GM03348 (cell line): ENCODE data around the gene HIGD1B.

Source experiments
- DNase-seq: peaks from one replicate; pipeline ENCODE4 v3.0.0; 2012; ENCODE audit warnings: low spot score

The HIGD1B gene

GRCh38 chr17:44837196-44837595 is 10.5 kb upstream of the HIGD1B start:
- DNase-seq, result no peak

- no peak for DNase-seq
Measured at GRCh38 chr17:44840274-44840673, 7.4 kb upstream of the HIGD1B start.

DNA sequence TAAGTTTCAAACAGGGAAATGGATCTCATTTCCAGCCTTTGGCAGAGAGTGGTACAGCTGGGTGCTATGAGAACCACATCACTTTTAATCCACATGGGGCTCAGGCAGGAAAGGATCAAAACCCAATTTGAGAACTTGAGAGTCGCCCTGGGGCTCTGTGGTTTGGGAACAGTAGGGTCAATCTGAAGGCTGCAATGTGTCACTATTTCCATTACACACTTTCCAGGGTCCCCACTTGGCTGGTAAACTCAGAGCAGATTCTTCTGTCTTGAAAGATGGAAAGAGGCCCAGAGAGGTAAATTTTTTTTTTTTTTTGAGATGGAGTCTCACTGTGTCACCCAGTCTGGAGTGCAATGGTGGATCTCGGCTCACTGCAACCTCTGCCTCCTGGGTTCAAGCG is 6.7 kb upstream of the HIGD1B start:
- DNase-seq, result no peak

DNA sequence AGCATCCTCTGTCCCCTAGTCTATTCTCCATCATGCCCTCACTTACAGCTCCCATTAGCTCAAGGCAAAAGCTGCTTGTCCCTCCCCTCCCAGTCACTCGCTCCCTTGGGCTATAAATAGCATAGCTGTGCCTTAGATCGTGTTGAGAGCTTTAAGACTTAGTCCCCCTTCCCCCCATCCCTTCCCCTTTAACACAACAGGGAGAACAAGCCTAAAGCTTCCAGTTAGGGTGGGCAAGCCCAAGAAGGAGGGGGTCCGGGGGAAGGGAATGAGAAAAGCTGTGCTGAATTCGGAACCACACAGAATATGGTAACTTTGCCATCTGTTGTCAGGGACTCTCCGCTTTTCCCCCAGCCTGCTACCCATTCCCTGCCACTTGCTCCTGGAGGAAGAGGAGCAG is 4.9 kb upstream of the HIGD1B start:
- DNase-seq, result no peak

DNA sequence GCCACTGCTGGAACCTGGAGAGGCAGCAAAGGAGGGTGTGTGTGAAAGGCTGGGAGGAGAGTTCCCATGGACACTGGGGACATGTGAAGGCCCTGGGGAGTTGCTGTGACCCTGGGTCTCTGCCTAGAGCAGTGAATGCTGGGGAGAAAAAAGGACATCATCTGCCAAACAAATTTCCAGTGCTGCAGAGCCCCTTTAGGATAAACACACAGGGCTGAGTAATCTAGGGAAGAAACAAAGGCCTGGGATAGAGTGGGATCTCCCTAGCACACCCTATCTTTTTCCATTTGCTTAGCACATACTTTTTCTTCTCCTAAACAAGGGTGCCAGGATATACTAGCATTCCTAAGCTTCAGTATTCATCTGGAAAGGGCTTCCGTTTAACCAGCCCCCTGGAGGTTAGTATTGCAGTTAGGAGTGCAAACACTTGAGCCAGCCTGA is 3.3 kb upstream of the HIGD1B start:
- DNase-seq, result peak; percentile 31

GRCh38 chr17:44846206-44846605 is 1.5 kb upstream of the HIGD1B start:
- DNase-seq, result no peak

DNA sequence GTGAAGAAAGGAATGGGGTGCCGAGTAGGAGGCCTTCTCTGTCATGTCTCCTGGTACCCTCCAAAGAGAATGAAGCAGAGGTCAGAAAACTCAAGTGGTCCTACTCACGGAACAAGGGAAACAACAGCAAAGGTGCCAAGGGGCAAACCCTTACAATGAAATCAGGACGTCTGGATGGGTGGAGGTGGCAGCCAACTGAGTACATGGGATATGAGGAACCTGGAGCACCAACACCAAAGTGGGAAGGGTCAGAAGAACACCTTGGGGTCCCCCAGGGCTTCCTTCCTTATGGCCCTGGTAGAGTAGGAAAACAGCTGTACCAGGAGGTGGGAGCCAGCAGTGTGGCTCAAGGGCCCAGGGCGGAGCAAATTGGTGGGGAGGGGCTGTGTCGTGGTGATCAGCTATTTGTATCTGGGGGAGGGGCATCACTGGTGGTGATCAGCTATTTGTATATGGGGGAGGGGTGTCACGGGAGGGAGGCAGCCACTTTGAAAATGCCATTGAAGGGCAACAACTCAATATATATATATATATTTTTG is 643 bp downstream of the HIGD1B start:
- no peak for DNase-seq

GRCh38 chr17:44848961-44849489 is 1.3 kb downstream of the HIGD1B start:
- no peak for DNase-seq

GRCh38 chr17:44850025-44850424 is 2.3 kb downstream of the HIGD1B start:
- DNase-seq, result no peak

- no peak for DNase-seq
Measured at GRCh38 chr17:44850612-44851011, 2.9 kb downstream of the HIGD1B start.

GRCh38 chr17:44854192-44854591 is 6.5 kb downstream of the HIGD1B start:
- DNase-seq, result no peak

DNA sequence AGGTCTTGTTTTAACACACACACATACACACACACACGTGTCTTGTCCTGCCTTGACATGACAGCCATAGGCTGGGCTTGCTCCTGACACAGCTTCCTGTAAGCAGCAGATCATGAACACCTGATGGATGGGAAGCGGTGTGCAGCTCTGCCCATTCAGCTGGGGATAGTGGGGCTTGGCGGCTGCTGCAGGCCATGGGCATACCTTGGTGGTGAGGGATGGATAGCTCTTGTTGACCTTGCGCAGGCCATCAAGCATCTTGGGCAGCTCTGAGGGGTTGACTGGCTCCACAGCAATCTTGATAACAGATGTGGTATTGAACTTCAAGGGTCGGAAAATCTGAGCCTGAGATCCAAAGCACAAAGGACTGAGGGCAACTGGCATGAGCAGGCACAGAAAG is 12.0 kb downstream of the HIGD1B start:
- DNase-seq, result no peak

DNA sequence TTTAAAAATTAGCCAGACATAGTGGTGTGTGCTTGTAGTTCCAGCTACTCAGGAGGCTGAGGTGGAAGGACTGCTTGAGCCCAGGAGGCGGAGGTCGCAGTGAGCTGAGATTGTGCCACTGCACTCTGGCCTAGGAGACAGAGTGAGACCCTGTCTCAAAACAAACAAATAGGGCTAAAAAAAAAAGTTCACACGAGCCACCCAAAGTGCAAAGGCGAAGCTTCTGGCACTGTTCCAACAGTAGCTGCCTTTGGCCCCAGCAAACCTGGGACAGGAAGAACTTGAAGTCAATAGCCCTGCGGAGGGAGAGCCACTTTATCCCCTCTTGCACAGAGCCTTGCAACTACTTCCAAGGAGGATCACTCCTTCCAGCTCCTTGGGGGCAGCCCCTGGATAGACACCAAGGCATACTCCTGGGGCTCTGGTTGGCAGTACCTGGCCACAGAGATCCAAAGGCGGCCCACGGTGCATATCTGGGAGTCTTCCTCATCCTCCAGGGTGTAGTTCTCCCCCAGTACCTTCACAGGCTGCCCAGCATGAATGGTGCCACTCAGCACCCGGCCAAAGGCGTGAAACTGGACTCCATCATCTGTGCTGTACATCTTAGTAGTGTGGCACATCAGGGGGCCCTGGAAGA is 14.7 kb downstream of the HIGD1B start:
- no peak for DNase-seq

DNA sequence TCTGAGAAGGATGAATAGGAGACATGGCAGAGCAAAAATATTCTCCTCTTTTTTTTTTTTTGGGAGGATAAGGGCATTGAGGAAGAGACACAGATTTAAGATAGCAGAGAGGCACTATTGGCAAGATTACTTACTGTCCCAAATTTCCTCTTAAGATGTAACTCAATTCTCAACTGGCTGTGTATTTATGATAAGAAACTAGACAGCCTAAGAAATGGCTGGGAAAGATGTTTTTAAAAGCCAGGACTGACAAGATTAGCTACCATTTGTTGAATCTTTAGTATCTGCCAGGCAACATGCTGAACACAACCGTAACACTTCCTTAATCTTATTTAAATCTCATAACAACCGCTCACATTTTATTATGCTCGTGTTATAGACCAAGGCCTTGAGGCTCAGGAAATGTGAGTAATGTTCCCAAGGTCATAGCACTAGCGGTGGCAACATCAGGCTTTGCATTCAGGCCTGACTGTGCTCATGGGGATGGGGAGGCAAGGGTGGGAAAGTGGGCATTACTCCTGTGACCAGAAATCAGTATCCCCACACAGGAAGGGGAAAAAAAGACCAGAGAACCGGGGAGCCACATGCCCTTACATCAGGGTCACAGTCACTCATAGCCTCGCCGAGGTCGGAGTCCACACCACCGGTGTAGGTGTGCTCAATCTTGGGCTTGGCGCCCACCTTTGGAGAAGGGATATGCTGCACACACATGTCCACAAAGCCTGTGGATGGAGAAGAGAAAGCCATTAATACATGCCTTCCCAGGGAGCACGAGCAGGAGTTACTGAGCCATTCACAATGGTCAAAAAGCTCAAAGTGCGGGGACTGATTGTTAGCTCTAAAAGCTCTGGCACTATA is 15.6 kb downstream of the HIGD1B start:
- DNase-seq, result no peak

GRCh38 chr17:44864831-44865230 is 17.1 kb downstream of the HIGD1B start:
- DNase-seq, result no peak

- DNase-seq, result peak; percentile 86
Measured at GRCh38 chr17:44865231-44865660, 17.6 kb downstream of the HIGD1B start.

DNA sequence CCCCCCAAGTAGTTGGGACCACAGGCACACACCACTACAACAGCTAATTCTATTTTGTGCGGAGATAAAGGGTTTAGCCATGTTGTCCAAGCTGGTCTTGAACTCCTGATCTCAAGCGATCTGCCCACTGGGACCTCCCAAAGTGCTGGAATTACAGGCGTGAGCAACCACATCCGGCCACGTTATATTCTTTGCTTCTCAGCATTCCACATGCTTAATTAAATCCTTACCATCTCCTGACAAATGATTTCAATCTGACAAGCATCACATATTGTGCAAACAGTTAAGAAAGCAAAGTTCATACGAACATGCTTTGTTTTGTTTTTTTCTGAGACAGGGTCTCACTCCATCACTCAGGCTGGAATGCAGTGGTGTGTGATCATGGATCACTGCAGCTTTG is 18.2 kb downstream of the HIGD1B start:
- DNase-seq, result peak; percentile 55

DNA sequence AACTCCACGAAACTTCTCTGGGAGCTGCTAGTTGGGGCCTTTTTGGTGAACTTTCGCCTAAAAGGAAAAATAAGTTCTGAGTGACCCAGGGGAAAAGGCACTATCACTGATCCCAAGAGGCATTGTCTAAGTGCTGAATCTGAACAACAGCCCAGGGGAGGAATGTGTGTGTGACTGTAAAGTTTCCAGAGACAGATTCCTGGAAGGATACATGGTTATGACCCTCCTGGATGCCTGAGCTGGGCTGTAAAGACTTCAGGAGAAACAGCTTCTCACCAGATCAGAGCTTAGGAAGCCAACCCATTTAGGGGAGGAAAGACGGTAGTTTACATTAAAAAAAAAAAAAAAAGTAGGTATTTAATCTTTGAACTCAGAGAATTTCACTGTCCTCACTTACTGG is 20.2 kb downstream of the HIGD1B start:
- no peak for DNase-seq

DNA sequence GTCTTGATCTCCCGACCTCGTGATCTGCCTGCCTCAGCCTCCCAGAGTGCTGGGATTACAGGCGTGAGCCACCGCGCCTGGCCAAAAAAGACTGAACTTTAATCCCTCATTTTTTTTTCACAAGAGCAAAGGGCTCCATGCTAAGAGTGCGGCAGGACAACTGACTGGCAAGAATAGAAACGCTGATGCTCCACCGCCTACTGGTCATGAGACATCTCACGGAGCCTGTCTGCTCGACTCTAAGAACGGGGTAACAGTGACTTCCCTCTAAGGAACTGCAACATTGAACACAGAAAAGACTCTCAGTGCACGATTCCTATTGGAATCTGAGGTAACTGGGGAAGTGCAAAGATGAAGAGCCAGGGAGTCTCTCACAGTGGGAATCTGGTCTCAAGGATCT is 23.9 kb downstream of the HIGD1B start:
- no peak for DNase-seq

DNA sequence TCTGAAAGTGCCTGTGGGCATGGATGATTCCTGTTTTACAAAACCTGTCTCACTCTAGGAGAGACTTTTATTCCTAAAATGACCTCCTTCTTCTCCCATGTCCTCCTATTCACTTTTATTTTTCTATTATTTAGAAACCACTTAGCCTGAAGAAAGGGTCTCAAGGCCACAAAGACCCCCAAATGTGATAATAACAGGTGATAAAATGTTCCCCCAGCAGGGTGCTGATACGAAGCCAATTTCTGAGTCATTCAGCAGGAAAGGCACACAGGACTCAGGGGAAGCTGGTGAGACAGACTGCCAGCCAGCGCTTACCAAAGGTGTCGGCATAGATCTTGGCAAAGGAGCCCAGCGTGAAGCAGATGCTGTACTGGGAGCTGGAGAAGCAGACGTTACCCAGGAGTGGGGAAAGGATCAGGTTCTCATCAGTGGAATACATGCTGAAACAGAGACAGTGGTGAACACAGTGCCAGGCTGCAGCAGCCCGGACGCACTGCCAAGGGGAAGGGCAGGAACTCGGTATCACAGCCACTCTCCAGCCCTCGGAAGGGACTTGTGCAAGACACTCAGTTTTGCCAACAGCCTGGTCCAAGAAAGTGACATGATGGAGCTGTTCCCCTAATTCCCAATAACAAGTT is 24.6 kb downstream of the HIGD1B start:
- no peak for DNase-seq

DNA sequence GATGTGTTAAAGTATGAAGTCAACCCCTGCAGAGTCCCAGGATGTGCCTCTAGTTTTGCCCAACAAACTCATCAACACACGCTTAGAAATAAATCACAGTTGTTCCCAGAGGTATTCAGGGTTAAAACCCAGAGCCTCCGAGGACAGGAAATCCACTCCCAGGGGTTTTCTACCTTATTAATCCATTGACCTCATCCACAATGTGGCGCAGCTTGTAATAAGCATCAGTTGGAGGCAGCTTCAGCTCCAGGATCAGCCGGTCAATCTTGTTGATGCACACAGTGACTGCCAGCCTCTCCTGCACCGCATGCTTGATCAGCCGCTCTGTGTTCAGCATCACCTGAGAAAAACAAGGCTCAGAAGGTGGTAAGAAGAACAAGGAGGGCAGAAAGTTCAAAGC is 28.1 kb downstream of the HIGD1B start:
- DNase-seq, result no peak

DNA sequence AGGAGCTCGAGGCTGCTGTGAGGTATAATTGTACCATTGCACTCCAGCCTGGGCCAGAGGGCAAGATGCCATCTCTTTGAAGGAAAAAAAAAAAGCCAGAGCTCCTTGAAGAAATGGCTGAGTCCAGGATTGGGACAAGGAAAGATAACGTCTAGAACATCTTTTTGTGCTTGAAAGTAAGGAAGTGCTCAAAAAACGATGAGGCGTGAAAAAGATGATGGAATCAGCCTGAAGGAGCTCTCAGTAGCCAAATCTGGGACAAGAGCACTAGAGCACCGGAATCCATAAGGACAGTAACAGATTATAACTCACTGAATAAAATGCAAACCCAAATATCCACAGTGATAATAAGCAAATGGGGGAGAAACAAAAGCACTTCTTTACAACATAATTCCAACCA is 29.4 kb downstream of the HIGD1B start:
- no peak for DNase-seq
